Ramos (cell line): Measurements from ENCODE around the gene RAE1.

Experiments used
- in situ Hi-C: fragments of 300-500 bp; cut with MboI; formaldehyde crosslinking; loops from one replicate; pipeline ENCODE4 v1.14.3; 2022; ENCODE audit warnings: low sequenced_read_pairs; ENCODE audit not compliant: unreplicated experiment

Gene RAE1

DNA sequence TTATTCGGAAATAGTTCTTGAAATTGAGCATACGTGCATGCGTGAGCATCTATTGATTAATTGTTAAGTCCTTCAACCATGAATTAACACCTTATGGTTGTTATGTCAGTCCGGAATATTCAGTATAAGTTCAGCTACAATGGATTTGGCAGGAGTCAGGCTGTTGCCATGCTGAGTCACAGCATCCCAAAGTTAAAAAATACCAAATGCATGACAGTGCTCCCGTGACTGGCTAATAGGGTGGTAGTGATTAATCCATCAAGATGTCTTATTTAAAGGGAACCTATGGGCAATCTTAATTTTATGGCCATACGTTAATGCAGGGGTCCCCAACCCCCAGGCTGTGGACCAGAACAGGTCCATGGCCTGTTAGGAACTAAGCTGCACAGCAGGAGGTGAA, 10.5 kb downstream of the RAE1 start:
- in situ Hi-C loops, result loop anchor here (25.0 kb wide), 1 partner anchor 851 kb away; no protein-coding TSS in a partner anchor

GRCh38 chr20:57364451-57364850, 13.4 kb downstream of the RAE1 start:
- in situ Hi-C loops, result loop anchor here (25.0 kb wide), 1 partner anchor 848 kb away; no protein-coding TSS in a partner anchor

GRCh38 chr20:57369596-57369995, 18.5 kb downstream of the RAE1 start:
- in situ Hi-C loops, result loop anchor here (25.0 kb wide), 1 partner anchor 843 kb away; no protein-coding TSS in a partner anchor

GRCh38 chr20:57370316-57370715, 19.3 kb downstream of the RAE1 start:
- in situ Hi-C loops, result loop anchor here (25.0 kb wide), 1 partner anchor 842 kb away; no protein-coding TSS in a partner anchor

DNA sequence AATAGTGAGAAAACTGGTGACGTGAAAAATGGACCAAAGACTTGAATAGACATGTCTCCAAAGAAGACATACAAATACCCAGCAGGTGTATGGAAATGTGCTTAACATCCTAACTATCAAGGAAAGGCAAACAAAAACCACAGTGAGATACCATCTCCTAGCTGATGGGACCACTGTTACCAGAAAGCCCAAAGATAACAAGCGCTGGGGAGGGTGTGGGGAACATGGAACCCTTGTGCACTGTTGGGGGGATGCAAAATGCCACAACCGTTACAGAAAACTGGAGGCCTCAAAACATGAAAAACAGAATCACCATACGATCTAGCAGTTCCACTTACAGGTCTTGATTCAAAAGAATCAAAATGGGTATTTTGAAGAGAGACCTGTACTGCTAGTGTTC, 20.3 kb downstream of the RAE1 start:
- in situ Hi-C loops, result loop anchor here (25.0 kb wide), 1 partner anchor 841 kb away; no protein-coding TSS in a partner anchor

DNA sequence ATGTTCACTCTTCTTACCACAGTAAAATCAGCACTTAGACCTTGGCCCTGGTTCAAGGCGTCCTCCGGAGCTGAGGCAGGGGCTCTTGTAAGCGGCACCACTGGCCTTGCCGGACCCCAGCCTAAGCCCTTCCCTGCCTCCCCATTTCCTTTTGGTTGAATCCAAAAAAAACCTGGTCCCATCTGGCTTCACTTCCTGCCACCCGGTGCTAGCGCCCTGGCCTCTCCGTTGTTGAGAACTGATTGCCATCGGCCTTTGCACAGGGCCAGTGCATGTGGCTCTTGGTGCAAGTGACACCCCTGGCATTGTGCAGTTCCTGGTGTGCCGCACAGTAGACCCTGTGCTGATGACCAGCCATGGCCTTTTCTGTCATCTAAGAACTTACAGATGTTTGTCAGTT, 21.1 kb downstream of the RAE1 start:
- in situ Hi-C loops, result loop anchor here (25.0 kb wide), 1 partner anchor 840 kb away; no protein-coding TSS in a partner anchor

GRCh38 chr20:57372581-57373350, 21.7 kb downstream of the RAE1 start:
- in situ Hi-C loops, result loop anchor here (25.0 kb wide), 1 partner anchor 840 kb away; no protein-coding TSS in a partner anchor

DNA sequence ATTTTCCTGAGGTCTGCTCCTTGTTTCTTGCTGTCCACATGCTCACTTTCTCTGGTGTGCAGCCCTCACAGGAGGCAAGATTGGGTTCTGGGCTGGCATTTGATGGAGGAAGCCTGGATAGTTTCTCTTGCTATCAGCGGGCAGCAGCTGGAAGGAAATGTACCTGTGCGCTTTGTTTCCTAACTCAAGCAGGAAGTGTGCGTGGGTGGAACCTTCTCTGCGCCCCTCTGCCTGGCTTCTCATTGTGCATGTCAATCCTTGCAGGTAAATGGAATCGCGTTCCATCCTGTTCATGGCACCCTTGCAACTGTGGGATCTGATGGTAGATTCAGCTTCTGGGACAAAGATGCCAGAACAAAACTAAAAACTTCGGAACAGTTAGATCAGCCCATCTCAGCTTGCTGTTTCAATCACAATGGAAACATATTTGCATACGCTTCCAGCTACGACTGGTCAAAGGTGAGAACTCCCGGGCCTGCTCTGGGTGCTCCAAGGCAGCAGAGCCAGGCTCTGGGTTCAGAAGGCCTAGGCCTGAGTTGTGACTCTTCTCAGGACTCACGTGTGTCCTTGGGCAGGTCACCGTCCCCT, 23.4 kb downstream of the RAE1 start:
- in situ Hi-C loops, result loop anchor here (25.0 kb wide), 1 partner anchor 838 kb away; no protein-coding TSS in a partner anchor

DNA sequence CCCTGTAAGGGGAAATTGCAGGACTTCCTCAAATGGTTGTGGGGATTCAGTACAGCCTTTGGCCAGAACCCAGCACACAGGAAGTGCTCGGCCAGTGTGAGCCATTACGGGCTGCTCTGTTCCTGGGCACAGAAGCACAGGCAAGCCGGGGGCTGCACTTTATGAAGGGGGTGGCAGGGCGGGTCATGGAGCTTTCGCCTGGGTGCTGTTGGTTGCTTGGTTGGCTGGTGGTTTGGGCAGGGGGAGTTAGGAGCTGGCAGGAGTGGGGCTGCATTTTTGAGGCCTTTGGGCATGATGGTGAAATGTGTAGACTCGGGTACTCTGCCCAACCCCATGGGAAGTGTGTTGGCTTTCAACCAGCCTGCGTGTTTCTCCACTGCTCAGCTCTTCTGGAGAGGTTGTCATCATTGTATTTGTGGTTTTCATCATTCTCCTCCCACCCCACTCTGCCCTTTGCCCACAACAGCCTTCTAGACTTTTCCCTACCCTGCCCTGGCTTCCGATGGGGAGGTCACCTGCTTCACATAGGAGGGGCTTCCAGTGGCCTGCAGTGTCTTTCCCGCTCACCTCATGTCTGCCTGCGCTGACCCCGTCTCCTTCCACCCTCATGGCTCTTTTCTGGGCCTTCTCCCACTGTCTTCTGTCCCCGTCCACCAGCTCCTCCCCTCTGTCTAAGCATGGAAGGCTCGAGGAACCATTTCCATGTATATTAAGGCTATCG, 24.0 kb downstream of the RAE1 start:
- in situ Hi-C loops, result loop anchor here (25.0 kb wide), 1 partner anchor 837 kb away; no protein-coding TSS in a partner anchor

GRCh38 chr20:57375652-57376230, 24.7 kb downstream of the RAE1 start:
- in situ Hi-C loops, result no loop called here

DNA sequence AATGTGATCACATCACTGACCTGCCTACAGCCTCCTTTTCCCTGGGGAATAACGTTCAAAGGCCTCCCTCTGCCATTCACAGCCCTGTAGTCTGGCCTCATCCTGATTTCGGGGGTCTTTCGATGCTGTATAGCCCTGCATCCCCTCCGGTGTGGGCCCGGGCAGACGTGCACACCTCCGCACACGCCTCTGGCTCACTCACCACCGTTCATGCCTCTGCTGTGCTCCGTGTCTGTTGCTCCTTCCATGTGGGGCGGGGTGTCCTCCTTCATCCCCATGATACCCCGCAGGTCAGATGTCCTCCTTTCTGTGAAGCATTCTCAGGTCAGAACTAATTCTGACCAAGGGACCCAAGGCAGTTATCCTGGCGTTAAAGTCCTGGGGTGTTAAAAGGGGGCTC, 26.3 kb downstream of the RAE1 start:
- in situ Hi-C loops, result no loop called here

DNA sequence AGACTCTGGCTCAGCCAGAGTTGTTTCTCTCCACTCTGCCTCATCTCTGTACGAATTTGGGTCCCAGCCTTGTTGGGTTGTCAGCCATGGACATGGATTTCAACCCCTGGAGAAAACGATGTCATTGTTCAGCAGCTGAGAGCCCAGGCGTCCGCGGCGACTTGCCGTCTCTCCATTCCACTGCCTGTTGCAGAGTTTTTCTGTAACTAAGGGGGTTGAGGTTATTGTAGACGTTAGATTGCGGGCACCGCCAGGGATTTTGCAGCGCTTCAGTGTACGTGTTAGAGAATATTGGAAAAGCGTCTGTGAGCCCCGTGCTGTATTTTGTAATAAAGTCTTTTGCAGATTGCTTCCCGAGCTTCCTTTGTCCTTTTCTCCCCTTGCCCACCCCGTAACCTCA, 27.1 kb downstream of the RAE1 start:
- in situ Hi-C loops, result no loop called here

- in situ Hi-C loops, result no loop called here
Observed at GRCh38 chr20:57378646-57379262, 27.7 kb downstream of the RAE1 start.

DNA sequence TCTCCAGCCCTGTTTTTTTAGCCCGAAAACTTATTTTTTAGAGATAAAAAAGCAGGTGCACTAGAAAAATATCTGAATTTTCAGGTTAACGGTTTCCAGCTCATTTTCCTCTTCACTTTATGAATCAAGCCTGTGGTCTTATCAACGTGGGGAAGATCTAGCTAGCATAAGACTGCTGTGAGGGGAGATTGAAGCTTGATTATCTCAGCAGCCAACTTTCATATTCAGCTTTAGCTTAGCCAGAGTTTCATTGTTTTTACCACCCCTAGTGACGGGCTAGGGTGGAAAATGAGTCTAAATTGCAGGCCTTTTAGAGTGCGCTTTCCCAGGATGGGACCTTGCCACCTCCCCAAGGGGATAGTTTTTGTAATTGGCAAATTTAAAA, 28.2 kb downstream of the RAE1 start:
- in situ Hi-C loops, result no loop called here

DNA sequence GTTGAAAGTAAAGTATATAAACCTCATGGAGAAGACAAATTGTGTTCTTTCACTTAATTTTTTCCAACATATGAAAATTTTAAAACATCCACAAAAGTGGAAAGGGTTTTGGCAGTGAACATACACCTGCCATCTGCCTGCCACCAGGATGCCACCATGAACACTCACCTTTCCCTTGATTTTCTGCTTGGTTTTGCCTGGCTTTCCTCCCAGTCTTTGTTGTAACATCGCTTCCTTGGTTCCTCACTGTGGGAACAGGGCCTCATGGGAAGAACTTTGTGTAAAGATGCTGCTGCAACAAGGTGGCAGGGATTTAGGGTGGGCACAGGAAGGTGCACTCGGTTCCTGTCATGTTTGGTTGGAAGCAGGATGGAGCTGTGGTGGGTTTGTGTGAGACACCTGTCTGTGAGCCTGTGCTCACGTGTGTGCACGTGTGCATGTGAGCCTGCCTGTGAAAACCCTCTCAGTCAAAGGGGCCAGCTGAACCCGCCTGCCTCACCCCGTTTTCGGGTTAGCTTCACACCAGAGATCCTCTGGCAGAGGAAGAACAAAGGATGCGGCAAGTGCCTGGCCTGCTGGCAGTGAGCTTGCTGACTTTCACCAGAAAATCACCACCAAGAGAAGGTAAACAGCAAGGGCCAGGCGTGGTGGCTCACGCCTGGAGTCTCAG, 29.2 kb downstream of the RAE1 start:
- in situ Hi-C loops, result no loop called here

GRCh38 chr20:57381596-57382503, 30.8 kb downstream of the RAE1 start:
- in situ Hi-C loops, result no loop called here

GRCh38 chr20:57382516-57382915, 31.5 kb downstream of the RAE1 start:
- in situ Hi-C loops, result no loop called here
